ENCODE measurements around the gene MPZL1.
"Not testable (repeated sequence)": the region's sequence is repeated elsewhere in the genome, so short reads cannot be mapped to it uniquely, and the experiment has no call there.

The MPZL1 gene

GRCh38 chr1:167812972-167813371 lies 91.2 kb downstream of the MPZL1 start:
- no peak for DNase-seq (ENCODE audit: low read depth)

DNA sequence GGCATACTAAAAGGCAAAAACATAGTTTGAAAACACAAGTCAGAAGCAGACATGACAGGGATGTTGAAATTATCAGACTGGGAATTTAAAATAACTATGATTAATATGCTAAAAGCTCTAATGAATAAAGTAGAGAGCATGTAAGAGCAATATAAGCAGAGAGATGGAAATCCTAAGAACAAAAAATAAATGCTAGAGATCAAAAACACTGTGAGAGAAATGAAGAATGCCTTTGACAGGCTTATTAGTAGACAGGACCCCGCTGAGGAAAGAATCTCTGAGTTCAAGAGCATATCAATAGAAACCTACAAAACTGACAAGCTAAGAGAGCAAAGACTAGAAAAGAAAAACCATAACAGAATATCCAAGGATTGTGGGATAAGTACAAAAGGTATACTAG lies 93.9 kb downstream of the MPZL1 start:
- no peak for DNase-seq (ENCODE audit: low read depth)

DNA sequence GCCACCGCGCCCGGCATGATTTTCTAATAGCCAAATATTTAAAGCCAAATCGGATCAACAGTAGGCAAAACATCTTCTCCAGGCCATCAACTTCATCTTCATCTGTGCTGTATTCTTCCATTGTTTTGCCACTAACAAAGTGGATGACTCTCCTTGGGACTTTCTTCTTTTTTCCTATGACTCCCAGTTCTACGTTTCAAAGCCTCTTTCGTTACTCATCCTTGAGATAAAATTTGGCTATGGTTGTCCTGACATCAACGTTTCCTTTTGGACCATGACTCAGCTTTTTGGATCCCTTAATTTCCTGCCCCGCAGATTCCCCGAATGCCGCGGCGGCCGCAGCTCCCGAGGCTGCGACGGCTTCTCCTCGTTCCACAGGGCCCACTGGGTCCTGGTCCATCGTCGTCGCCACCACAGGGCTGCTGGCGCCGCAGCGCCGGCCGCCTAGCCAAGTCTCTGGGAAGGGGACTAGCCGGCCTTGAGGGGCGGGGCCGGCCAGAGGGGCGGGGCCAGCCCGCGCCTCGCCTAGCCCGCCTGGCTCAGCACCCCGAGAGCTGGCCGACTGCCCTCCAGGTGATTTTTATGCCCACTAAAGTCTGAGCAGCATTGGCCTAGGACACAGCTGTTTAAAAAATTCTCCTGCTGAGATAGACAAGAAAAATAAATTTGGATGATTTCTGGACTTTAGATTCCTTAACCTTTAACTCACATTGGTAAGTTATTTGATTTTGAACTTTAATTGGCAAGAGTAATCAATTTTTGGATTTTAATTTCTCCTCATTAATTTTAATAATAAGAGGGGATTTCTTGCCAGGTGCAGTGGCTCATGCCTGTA lies 98.3 kb downstream of the MPZL1 start:
- DNase-seq (ENCODE audit: low read depth) = no peak

DNA sequence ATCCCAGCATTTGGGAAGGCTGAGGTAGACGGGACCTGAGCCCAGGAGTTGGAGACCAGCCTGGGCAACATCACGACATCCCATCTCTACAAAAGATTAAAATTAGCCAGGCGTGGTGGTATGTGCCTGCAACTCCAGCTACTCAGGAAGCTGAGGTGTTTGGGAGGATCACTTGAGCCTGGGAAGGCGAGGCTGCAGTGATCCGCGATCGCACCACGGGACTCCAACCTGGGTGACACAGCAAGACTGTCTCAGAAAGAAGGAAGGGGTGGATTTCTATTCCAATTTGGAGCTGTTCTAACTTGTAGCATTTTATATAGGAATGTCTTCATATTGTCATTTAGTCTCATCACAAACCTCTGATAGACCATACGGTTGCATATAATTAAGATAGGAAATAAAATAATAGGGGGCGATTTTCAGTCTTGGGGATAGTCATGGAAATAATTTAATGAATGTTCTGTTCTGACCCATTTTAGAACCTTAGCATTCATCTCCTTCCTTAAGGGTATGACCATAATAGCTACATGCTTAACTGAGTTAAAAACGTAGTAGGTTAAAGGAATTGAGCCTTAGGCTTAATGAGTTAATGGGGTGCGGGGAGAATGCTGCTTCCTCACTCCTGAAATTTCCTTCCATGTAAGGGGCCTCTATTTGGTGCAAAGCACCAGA lies 99.0 kb downstream of the MPZL1 start:
- DNase-seq (ENCODE audit: low read depth) = no peak

- no peak for DNase-seq (ENCODE audit: low read depth)
These were observed 99.5 kb downstream of the MPZL1 start for GRCh38 chr1:167821356-167821685.

- no peak for DNase-seq (ENCODE audit: low read depth)
These were observed 100.3 kb downstream of the MPZL1 start for GRCh38 chr1:167821969-167822685.

- no peak for DNase-seq (ENCODE audit: low read depth)
These were observed 102.5 kb downstream of the MPZL1 start for GRCh38 chr1:167824163-167824794.

GRCh38 chr1:167825419-167826079 lies 103.8 kb downstream of the MPZL1 start:
- no peak for DNase-seq (ENCODE audit: low read depth)

GRCh38 chr1:167826127-167826526 lies 104.3 kb downstream of the MPZL1 start:
- no peak for DNase-seq (ENCODE audit: low read depth)

DNA sequence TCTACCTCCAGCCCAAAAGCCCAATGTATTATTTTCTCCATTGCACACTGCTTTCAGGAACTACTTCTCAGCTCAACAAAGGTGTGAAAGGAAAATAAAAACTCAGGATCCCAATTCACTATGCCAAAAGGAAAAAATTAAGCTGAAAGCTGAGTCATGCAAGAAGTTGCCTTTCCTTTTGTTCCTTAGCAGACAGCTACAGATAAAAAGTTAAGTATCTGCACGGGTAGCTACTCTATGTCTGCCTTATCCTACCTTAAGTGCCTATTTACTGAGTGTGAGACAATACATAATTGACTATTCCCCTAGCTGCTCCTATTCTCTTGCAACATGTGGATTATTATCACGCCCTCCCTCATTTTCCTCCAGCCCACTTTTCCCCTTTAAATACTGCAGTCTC lies 108.1 kb downstream of the MPZL1 start:
- DNase-seq (ENCODE audit: low read depth) = no peak

DNA sequence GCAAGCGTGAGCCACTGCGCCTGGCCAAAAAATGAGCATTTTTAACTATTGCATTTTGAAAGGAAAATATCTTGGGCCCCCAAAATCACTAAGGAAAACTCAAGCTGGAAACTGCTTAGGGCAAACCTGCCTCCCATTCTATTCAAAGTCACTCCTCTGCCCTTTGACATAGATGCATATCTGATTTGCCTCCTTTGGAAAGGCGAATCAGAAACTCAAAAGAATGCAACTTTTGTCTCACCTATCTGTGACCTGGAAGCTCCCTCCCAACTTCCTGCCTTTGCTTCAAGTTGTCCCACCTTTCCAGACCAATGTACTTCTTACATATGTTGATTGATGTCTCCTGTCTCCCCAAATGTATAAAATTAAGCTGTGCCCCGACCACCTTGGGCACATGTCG lies 108.9 kb downstream of the MPZL1 start:
- not testable (repeated sequence) for DNase-seq (ENCODE audit: low read depth)

DNA sequence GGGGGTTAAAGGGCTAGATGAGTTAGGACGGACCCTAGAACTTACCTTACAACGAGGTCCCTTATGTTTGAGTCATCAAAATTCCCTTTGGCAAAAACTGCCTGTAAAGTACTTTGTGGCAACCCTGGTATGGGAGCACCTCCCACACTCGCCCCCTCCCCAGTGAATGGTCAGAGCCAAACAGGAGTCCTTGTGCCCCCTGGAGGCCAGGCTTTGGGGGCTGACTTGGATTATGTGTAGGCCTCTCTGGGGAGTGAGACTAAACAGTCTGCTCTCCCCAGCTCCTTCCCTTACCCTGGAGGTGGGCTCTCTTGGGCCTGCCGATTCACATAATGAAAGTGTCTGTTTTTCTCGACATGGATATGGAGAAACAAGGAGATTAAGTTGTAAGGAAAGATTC lies 110.9 kb downstream of the MPZL1 start:
- DNase-seq (ENCODE audit: low read depth) = no peak

DNA sequence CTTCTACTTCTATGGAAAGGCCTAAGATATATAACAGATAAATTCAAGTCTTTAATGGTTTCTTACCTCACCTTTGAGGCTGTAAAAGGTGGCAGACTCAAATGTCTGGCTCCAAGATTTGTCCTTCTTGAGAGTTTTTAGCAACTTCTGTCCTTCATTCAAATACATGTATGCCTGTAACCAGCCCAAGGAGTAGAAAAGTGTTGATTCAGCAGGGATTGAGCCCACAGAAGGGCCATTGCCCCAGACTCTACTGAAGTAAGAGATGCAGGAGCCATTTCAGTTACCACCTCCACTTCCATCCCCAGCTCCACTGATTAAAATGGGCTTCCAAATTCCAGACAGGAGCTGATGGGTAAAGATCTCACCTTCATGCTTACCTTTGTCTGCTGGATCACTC lies 112.1 kb downstream of the MPZL1 start:
- no peak for DNase-seq (ENCODE audit: low read depth)

DNA sequence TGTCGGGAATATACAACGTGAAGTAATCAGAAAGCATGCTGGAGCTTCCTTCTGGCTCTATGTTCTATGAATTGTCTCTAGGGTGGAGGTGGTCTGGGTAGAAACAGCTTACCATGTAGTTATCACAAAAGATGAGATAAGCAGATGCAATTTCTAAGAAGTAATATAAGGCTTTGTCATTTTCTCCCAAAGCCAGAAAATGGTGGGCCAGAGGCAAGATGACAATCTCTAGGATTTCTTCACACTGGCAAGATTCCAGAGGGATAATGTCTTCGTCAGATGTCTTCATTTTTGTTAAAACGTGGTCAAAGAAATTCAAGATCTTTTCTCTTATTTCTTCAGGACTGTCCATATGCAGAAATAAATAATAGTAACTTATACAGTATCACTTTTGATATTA lies 114.4 kb downstream of the MPZL1 start:
- no peak for DNase-seq (ENCODE audit: low read depth)

DNA sequence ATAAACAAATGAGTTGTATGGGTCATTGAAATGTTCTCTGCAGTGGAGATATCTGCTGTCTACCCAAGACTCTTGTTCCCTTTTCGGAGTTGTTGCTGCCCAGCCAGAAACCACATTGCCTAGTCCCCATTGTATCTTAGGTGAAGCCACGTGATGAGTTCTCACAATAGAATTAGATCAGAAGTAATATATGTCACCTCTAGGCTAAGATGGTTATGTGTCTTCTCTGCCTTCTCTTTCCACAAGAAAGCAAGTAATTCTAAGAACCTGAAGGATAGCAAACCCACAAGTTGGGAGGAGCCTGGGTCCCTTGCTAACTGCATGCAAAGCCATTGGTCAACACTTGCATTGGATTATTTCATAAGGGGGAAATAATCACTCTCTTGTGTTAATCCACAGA lies 115.5 kb downstream of the MPZL1 start:
- DNase-seq (ENCODE audit: low read depth) = no peak

GRCh38 chr1:167839009-167839408 lies 117.2 kb downstream of the MPZL1 start:
- no peak for DNase-seq (ENCODE audit: low read depth)

Data from stimulated activated CD4-positive, alpha-beta T cell treated with anti-CD3 and anti-CD28 coated beads, Interleukin-2, amount 100 ng/mL, for 4 hours (primary cell).